Subcutaneous abdominal adipose tissue (tissue), 5 donors: Measurements from ENCODE around the gene IGSF21.

Experiments
- H3K27ac ChIP-seq: one replicate; pipeline ENCODE4 v1.7.0; 2013; ENCODE audit warnings: low read depth, mild to moderate bottlenecking, inconsistent platforms, low read length, moderate library complexity
- H3K27me3 ChIP-seq, 5 donors: one replicate each; pipeline ENCODE4 v1.7.0; 2013; ENCODE audit warnings: low read length in 5 of 5, inconsistent platforms in 1 of 5; ENCODE audit not compliant: control insufficient read depth in 5 of 5, insufficient read depth in 4 of 5
- H3K36me3 ChIP-seq, 5 donors: one replicate each; pipeline ENCODE4 v1.7.0; 2013; ENCODE audit warnings: low read length in 5 of 5; ENCODE audit not compliant: control insufficient read depth in 5 of 5, insufficient read depth in 5 of 5
- H3K4me1 ChIP-seq, 5 donors: one replicate each; pipeline ENCODE4 v1.7.0; 2013; ENCODE audit warnings: low read length in 5 of 5, mild to moderate bottlenecking in 3 of 5, moderate library complexity in 1 of 5; ENCODE audit not compliant: control insufficient read depth in 5 of 5, insufficient read depth in 5 of 5
- H3K4me3 ChIP-seq, 5 donors: one replicate each; pipeline ENCODE4 v1.7.0; 2013; ENCODE audit warnings: low read length in 5 of 5, low read depth in 1 of 5
- H3K9ac ChIP-seq, 5 donors: one replicate each; pipeline ENCODE4 v1.7.0; 2013; ENCODE audit warnings: low read length in 5 of 5, mild to moderate bottlenecking in 4 of 5, moderate library complexity in 3 of 5
- H3K9me3 ChIP-seq, 5 donors: one replicate each; pipeline ENCODE4 v1.7.0; 2013; ENCODE audit warnings: low read length in 5 of 5; ENCODE audit not compliant: control insufficient read depth in 5 of 5
- donor health status: healthy.
- donor health status: healthy.
- donor health status: healthy.
- donor health status: healthy.
- donor health status: healthy.

Gene IGSF21

DNA sequence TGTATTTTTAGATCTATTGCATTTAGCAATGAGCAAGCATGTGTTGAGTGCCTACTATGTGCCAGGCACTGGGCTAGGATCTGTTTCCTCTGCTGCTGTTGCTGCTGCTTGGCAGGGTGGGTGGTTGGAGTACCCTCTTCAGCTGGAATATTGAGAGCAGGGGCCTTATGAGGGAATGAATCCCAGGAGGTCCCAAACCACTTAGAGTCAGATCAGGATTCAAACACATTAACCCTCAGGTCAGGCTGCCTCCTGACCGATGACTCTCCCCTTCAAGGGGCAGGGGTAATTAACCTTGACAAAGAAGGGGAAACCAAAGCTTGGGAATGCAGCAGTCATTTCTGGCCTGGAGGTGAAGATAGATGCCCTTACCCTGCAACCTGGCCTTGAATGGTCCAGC is 138.0 kb downstream of the IGSF21 start:
- Histone ChIP-seq H3K27me3 (peaks cover 9 to 32% (median 20%) of the 10 kb centered on the region in 5 donors), H3K9ac (no peak overlapping the region), H3K36me3 (no peaks in the 10 kb centered on the region), H3K9me3 (peaks cover 0 to 8% (median 5%) of the 10 kb centered on the region in 5 donors), H3K27ac (no peak overlapping the region), H3K4me1 (no peaks in the 10 kb centered on the region), H3K4me3 (no peak overlapping the region)

DNA sequence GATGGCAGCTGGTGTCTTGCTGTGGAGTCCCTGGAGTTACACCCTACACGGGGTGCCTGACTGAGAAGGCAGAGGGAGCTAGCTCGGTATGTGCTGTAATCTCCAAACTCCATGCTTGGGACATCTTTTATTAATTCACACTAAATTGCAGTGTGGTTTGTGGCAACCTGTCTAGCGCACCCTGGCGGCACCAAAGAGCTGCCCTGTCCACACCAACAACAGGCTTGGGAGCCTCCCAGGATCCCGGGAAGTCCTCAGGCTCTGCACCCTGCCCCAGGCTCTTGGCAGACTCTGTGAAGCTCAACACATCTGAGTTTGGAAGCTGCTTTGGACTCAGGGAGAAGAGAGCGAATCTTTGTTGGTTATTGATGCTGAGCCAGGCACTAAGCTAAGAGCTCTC is 138.9 kb downstream of the IGSF21 start:
- Histone ChIP-seq H3K27ac (no peak overlapping the region), H3K4me1 (no peaks in the 10 kb centered on the region), H3K27me3 (peaks cover 9 to 25% (median 19%) of the 10 kb centered on the region in 5 donors), H3K36me3 (no peaks in the 10 kb centered on the region), H3K4me3 (no peak overlapping the region), H3K9ac (no peak overlapping the region), H3K9me3 (peaks cover 7 to 15% (median 14%) of the 10 kb centered on the region in 5 donors)

DNA sequence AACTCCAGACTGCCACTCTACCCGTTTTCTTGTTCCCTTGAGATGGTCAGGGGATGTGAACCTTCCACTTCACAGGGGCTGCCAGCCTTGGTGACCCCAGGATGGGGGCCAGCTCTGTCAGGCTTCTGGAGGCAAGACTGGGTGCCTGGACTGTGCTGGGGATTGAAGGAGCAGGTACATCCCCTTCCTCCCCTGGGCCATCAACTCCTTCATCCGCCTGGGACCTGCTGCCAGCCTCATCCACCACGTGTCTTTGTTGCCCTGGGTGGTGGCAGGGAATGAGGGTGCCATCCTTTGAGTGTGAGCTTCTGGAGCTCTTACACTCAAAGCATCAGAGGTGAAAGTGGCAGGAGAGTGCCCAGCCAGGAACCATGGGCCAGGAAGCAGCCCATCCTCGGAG is 139.6 kb downstream of the IGSF21 start:
- no peak overlapping the region for H3K9ac ChIP-seq
- peaks cover 9 to 21% (median 14%) of the 10 kb centered on the region in 5 donors for H3K27me3 ChIP-seq
- H3K4me1 ChIP-seq = no peaks in the 10 kb centered on the region
- H3K36me3 ChIP-seq = no peaks in the 10 kb centered on the region
- no peak overlapping the region for H3K27ac ChIP-seq
- H3K4me3 ChIP-seq = no peak overlapping the region
- peaks cover 7 to 18% (median 16%) of the 10 kb centered on the region in 5 donors for H3K9me3 ChIP-seq

DNA sequence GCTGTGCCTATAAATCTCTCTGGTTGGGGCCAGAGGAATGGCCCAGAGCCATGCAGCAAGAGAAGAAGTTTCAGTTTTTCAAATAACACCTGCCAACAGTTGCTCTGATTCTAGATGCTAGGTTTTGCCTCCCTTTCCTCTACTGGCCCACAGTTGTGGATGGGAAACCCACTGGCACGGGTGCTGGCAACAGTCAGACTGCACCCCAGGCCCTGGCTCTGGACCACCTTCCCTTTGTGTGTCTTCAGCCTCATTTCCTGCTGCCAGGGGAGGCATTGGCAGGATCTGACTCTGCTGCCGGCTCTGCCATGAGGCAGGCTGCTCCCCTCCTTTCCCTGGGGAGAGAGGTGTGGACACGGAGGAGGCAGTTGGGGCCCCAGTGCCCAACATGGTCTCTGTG is 142.0 kb downstream of the IGSF21 start:
- no peaks in the 10 kb centered on the region for H3K36me3 ChIP-seq
- H3K27ac ChIP-seq = no peak overlapping the region
- H3K4me3 ChIP-seq = no peak overlapping the region
- H3K9me3 ChIP-seq = peaks cover 7 to 18% (median 17%) of the 10 kb centered on the region in 5 donors
- H3K9ac ChIP-seq = no peak overlapping the region
- H3K4me1 ChIP-seq = no peaks in the 10 kb centered on the region
- H3K27me3 ChIP-seq = peaks cover 5 to 15% (median 14%) of the 10 kb centered on the region in 5 donors

DNA sequence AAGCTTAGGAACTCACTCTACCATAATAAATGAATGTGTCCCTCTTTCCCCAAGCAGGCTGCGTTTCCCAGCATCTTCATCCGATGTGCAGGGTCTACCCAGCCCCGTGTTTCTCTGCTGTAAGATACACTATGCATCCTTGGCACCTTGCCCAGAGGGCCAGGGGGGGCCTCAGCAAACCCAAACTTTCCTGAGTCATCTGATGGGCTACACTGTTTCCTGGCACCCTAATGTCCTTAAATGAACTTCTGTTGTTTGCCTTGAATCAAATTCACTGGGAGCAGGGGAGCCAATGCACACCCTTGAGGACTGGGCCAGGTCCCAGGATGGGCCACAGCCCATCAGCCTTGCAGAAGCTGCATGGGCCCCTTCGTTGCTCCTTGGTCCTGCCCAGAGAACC is 145.5 kb downstream of the IGSF21 start:
- no peak overlapping the region for H3K9ac ChIP-seq
- no peaks in the 10 kb centered on the region for H3K4me1 ChIP-seq
- H3K27me3 ChIP-seq = peaks cover 5 to 15% (median 8%) of the 10 kb centered on the region in 5 donors
- H3K36me3 ChIP-seq = no peaks in the 10 kb centered on the region
- no peak overlapping the region for H3K4me3 ChIP-seq
- no peak overlapping the region for H3K27ac ChIP-seq
- H3K9me3 ChIP-seq = peaks cover 7 to 18% (median 13%) of the 10 kb centered on the region in 5 donors

DNA sequence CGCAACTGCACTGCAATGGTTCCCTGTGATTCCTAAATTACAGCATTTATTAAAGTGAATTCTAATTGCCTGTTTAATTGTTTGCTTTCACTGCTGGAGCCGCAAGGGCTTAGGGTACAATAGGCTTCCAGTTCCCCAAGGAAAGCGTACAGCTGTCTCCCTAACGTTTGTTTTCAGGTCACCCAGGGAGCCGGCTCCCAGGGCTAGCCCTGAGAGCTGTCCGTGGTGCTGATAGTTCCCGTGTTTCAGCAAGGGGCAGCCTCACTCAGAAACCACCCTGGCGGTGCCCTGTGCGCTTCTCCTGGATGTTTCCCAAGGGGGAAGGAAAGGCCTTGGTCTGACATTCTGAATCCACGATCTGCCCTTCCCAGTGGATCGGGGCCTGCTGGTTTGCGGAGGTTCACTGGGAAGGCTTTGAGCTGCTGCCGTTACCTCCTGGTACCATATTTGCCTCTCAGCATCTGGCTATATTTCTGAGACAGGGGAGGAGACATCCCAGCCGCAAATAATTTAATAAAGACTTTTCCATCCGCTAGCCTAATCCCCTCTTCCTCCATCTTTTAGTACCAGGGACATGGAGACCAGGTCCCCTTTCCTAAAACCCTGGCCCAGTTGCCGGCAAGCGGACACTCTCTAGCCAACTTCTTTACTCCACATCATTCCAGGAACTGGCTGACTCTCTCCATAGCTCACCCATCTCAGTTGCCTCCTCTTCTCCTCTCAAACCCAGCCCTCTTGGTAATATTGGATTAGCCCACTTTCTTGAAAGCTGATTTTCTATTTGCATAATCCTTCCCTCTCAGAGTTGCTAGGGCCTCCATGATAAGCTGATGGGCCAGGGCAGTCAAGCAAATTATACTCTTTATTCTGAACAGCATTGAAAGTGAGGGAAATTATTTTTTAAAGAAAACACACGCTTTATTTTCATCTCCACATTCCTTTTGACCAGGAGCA is 149.0 kb downstream of the IGSF21 start:
- Histone ChIP-seq H3K36me3 (no peaks in the 10 kb centered on the region), H3K4me1 (no peaks in the 10 kb centered on the region), H3K27ac (no peak overlapping the region), H3K9me3 (peaks cover 0 to 9% (median 2%) of the 10 kb centered on the region in 5 donors), H3K27me3 (peaks cover 0 to 19% (median 10%) of the 10 kb centered on the region in 5 donors), H3K4me3 (no peak overlapping the region), H3K9ac (no peak overlapping the region)

DNA sequence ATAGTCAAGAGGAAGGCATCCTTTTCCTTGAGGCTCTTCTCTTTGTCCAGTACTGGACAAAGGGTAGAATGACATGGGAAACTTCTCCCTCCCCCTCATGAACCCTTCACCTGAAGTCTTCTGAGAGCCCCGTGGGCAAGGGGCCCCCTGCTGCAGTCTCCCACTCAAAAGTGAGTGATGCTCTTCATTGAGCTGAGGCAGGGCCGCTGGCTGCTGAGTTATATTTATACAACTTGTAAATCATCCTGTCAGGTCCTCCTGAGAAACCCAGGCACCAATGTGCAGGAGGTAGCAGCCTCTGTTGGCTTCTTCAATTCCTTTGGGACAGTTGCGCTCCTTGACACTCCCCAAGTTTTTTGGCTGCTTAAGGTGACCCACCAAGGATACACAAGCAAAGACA is 150.2 kb downstream of the IGSF21 start:
- Histone ChIP-seq H3K27me3 (peaks cover 5 to 24% (median 21%) of the 10 kb centered on the region in 5 donors), H3K4me1 (no peaks in the 10 kb centered on the region), H3K4me3 (no peak overlapping the region), H3K27ac (no peak overlapping the region), H3K36me3 (no peaks in the 10 kb centered on the region), H3K9ac (no peak overlapping the region), H3K9me3 (peaks cover 0 to 4% (median 0%) of the 10 kb centered on the region in 5 donors)

- no peak overlapping the region for H3K27ac ChIP-seq
- no peaks in the 10 kb centered on the region for H3K9me3 ChIP-seq
- no peaks in the 10 kb centered on the region for H3K36me3 ChIP-seq
- H3K4me3 ChIP-seq = no peak overlapping the region
- peaks cover 5 to 28% (median 20%) of the 10 kb centered on the region in 5 donors for H3K27me3 ChIP-seq
- H3K9ac ChIP-seq = no peak overlapping the region
- no peaks in the 10 kb centered on the region for H3K4me1 ChIP-seq
These were observed 154.3 kb downstream of the IGSF21 start for GRCh38 chr1:18261891-18262290.

DNA sequence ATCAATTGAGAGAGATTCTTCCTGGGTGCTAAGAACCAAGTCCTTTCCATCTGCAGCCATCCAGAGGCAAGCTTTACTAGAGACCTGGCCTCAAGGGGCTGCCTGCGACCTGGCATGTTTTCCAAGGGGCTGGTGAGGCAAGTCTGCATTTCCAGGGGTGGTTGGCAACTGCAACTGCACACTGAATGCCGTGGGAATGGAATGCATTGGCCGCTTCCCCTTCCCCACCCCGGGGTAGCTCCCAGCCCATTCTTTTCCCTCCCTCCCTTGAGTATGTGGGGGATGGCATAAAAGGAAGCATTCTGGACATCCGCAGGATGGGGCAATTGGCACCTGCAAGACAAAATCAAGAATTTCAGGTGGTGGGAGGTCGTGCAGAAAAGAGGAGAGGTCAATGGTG is 155.1 kb downstream of the IGSF21 start:
- Histone ChIP-seq H3K36me3 (no peaks in the 10 kb centered on the region), H3K4me1 (no peaks in the 10 kb centered on the region)

GRCh38 chr1:18263547-18264120 is 156.0 kb downstream of the IGSF21 start:
- peaks cover 5 to 29% (median 19%) of the 10 kb centered on the region in 5 donors for H3K27me3 ChIP-seq
- H3K4me3 ChIP-seq = no peak overlapping the region
- no peaks in the 10 kb centered on the region for H3K36me3 ChIP-seq
- no peaks in the 10 kb centered on the region for H3K4me1 ChIP-seq
- no peaks in the 10 kb centered on the region for H3K9me3 ChIP-seq
- no peak overlapping the region for H3K27ac ChIP-seq
- H3K9ac ChIP-seq = no peak overlapping the region

More for the DNA sequence above, 155.1 kb downstream of the IGSF21 start:
- Histone ChIP-seq H3K9me3 (no peaks in the 10 kb centered on the region), H3K27ac (no peak overlapping the region), H3K4me3 (no peak overlapping the region), H3K9ac (no peak overlapping the region), H3K27me3 (peaks cover 5 to 29% (median 19%) of the 10 kb centered on the region in 5 donors)
